Panc1 (cell line): ENCODE results near the gene PDE6B. TPM values are rescaled to one million over a fixed set of nuclear protein-coding genes. Genes with fewer than 3 reads are reported as not detected.
"Not testable (repeated sequence)": the region's sequence is repeated elsewhere in the genome, so short reads cannot be mapped to it uniquely, and the experiment has no call there.

Experiments
- ATAC-seq: fragments of 200-7000 bp; cut with Tn5 transposase; 2 replicates; pipeline ENCODE4 v1.9.1; 2020; ENCODE audit warnings: mild to moderate bottlenecking, moderate library complexity
- BruUV-seq: library from RNA; stranded (reverse); fragments of 400-500 nt; replicated peaks from 2 replicates; lab custom pipeline; 2021; lab: Mats Ljungman, UMichigan
- CTCF ChIA-PET: fragments of 300-600 bp; sonication (Branson Sonifier 250); formaldehyde crosslinking; loops from one replicate; lab custom pipeline; 2022; ENCODE audit warnings: antibody characterized with exemption; lab: Charles Lee
- POLR2A ChIA-PET: fragments of 300-600 bp; sonication (Branson Sonifier 250); formaldehyde crosslinking; loops from one replicate; lab custom pipeline; 2022; ENCODE audit warnings: antibody characterized with exemption; lab: Charles Lee
- DNase-seq: peaks from one replicate; pipeline ENCODE4 v3.0.0-alpha.2; 2010; ENCODE audit warnings: low read depth, low spot score
- H3K27ac ChIP-seq: 2 replicates; pipeline ENCODE4 v1.5.1; 2011; ENCODE audit warnings: mild to moderate bottlenecking, low read length, inconsistent platforms
- H3K27me3 ChIP-seq: fragments of 200-500 bp; sonication (Bioruptor generic); 2 replicates; pipeline ENCODE4 v1.6.0; 2014; ENCODE audit warnings: low read length, inconsistent platforms; ENCODE audit not compliant: control insufficient read depth, insufficient read depth
- H3K36me3 ChIP-seq: fragments of 200-500 bp; sonication (Bioruptor generic); 2 replicates; pipeline ENCODE4 v1.5.1; 2014; ENCODE audit warnings: inconsistent platforms, mild to moderate bottlenecking, low read length, moderate library complexity; ENCODE audit not compliant: control insufficient read depth, insufficient read depth
- H3K4me1 ChIP-seq: 2 replicates; pipeline ENCODE4 v1.5.1; 2011; ENCODE audit warnings: inconsistent platforms, mild to moderate bottlenecking, low read length, moderate library complexity; ENCODE audit not compliant: control insufficient read depth, insufficient read depth
- H3K4me3 ChIP-seq, 2 experiments: 2 replicates each; pipeline ENCODE4 v1.5.1; 2011 to 2012; ENCODE audit warnings: low read depth in 2 of 2, low read length in 2 of 2, mild to moderate bottlenecking in 2 of 2, inconsistent platforms in 1 of 2, moderate library complexity in 1 of 2
- H3K9me3 ChIP-seq: fragments of 200-500 bp; sonication (Bioruptor generic); 2 replicates; pipeline ENCODE4 v1.5.1; 2014; ENCODE audit warnings: low read depth, mild to moderate bottlenecking, inconsistent platforms, low read length, moderate library complexity; ENCODE audit not compliant: control insufficient read depth, insufficient read depth
- POLR2AphosphoS5 ChIP-seq: IDR thresholded peaks from 2 replicates; pipeline ENCODE4 v1.6.1; 2012; ENCODE audit warnings: mild to moderate bottlenecking, low read depth, low read length, moderate library complexity
- SIN3A ChIP-seq: IDR thresholded peaks from 2 replicates; pipeline ENCODE4 v1.6.1; 2012; ENCODE audit warnings: low read depth, mild to moderate bottlenecking, low read length, moderate library complexity, borderline replicate concordance; ENCODE audit not compliant: insufficient read depth
- TCF7L2 ChIP-seq: IDR thresholded peaks from 2 replicates; pipeline ENCODE4 v1.6.1; 2011; ENCODE audit warnings: mild to moderate bottlenecking, low read depth, low read length, inconsistent platforms
- in situ Hi-C: cut with HindIII; loops from 2 replicates; pipeline ENCODE4 v1.10.0; 2016; ENCODE audit warnings: low sequenced_read_pairs, low pct_unique_long_range_greater_than_20kb
- intact Hi-C: fragments of 100-400 bp; cut with micrococcal nuclease; formaldehyde crosslinking; loops from one replicate; pipeline ENCODE4 v1.10.0; 2022; ENCODE audit not compliant: unreplicated experiment
- total RNA-seq: library from RNA; stranded (reverse); gene quantifications from one replicate; pipeline ENCODE4 v1.2.1, GENCODE V29; 2021; ENCODE audit not compliant: unreplicated experiment
- TF ChIP-seq, protein P1 (sequence below): fragments of 450-650 bp; IDR thresholded peaks from 2 replicates; pipeline ENCODE4 v1.5.1; 2017; ENCODE audit warnings: mild to moderate bottlenecking
- TF ChIP-seq, protein P2 (sequence below), 2 experiments: IDR thresholded peaks; 2 replicates each; pipeline ENCODE4 v1.6.1; 2011 to 2012; ENCODE audit warnings: low read depth in 2 of 2, control low read depth in 1 of 2, low read length in 1 of 2, mild to moderate bottlenecking in 1 of 2, moderate library complexity in 1 of 2; ENCODE audit not compliant: insufficient read depth in 1 of 2

The PDE6B gene
- total RNA-seq, 1 experiment from 2014 or later: 6.5 TPM

DNA sequence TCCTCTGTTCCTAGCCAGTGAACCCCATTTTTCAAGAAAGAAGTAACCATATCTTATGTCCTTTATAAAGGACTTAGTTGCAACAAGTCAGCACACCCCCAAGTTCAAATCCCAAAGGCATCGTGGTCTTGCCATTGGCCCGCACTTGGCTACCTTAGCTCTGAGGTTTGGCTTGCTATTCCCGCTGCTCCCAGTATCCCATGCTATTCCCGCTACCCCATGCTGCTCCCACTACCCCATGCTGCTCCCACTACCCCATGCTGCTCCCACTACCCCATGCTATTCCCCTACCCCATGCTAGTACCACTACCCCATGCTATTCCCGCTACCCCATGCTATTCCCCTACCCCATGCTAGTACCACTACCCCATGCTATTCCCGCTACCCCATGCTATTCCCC is 42.8 kb downstream of the PDE6B start:
- POLR2A ChIA-PET, H3K36me3 ChIP-seq, CTCF ChIA-PET, ATAC-seq, H3K27ac ChIP-seq, H3K27me3 ChIP-seq, BruUV-seq, DNase-seq, in situ Hi-C loops, intact Hi-C loops, H3K4me1 ChIP-seq, H3K9me3 ChIP-seq, H3K4me3 ChIP-seq: not testable (repeated sequence)

DNA sequence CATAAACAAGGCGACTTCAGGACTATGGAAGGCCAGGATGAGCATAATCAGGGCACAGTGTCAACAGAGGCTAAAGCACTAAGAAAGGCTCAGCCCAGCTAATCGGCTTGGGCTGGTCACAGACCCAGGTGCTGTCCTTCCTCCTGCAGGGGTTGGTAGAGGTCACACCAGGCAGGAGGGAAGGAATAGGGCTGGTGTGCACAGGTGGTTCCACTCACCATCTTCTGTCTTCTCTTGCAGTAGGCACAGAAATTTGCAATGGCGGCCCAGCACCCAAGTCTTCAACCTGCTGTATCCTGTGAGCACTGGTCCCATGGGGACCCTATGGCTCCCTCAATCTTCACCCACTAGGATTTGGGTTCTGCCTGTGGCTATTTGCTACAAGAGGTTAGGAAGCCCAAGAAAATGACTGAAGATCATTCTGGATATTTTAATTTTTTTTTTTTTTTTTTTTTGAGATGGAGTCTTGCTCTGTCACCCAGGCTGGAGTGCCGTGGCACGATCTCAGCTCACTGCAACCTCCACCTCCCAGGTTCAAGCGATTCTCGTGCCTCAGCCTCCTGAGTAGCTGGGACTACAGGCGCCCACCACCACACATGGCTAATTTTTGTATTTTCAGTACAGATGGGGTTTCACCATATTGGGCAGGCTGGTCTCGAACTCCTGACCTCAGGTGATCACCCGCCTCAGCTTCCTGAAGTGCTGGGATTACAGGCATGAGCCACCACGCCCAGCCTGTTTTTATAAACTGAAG is 44.6 kb downstream of the PDE6B start:
- H3K27me3 ChIP-seq, in situ Hi-C loops, ATAC-seq, H3K9me3 ChIP-seq, H3K4me3 ChIP-seq, BruUV-seq, CTCF ChIA-PET, H3K27ac ChIP-seq, DNase-seq, POLR2A ChIA-PET, intact Hi-C loops, H3K4me1 ChIP-seq: not testable (repeated sequence)
- peaks cover 10% of the 10 kb centered on the region for H3K36me3 ChIP-seq

DNA sequence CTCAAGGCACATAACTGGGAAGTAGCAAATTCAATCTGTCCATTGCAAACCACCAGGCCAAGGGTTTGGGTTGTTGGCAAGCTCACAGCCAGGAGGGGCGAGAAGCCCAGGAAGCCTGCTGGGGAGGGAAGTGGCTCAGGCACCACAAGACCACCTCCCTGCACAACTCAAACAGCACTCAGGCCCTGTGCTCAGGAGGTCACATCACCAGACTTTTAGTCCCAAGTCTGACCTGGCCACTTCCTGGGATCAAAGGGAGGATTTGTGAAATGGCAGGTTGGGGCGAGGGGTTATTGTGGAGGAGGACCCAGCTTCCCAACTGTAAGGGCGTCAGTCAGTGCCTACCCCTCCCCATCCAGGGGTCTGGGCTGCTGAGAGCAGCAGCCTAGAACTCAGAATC is 46.4 kb downstream of the PDE6B start:
- intact Hi-C loops (no loop called here), in situ Hi-C loops (no loop called here)
- Histone ChIP-seq H3K4me1 (peaks cover 8% of the 10 kb centered on the region), H3K27me3 (no peaks in the 10 kb centered on the region), H3K4me3 (no peak overlapping the region), H3K36me3 (peaks cover 10% of the 10 kb centered on the region), H3K9me3 (no peaks in the 10 kb centered on the region), H3K27ac (no peak overlapping the region)
- ChIA-PET CTCF (no interaction called here), POLR2A (no interaction called here)
- no TSS peak for BruUV-seq
- ATAC-seq: no peak
- TF ChIP-seq, protein P1, sequence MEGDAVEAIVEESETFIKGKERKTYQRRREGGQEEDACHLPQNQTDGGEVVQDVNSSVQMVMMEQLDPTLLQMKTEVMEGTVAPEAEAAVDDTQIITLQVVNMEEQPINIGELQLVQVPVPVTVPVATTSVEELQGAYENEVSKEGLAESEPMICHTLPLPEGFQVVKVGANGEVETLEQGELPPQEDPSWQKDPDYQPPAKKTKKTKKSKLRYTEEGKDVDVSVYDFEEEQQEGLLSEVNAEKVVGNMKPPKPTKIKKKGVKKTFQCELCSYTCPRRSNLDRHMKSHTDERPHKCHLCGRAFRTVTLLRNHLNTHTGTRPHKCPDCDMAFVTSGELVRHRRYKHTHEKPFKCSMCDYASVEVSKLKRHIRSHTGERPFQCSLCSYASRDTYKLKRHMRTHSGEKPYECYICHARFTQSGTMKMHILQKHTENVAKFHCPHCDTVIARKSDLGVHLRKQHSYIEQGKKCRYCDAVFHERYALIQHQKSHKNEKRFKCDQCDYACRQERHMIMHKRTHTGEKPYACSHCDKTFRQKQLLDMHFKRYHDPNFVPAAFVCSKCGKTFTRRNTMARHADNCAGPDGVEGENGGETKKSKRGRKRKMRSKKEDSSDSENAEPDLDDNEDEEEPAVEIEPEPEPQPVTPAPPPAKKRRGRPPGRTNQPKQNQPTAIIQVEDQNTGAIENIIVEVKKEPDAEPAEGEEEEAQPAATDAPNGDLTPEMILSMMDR: no peak
- TF ChIP-seq SIN3A: no peak
- no peak for TF ChIP-seq POLR2AphosphoS5
- no peak for TF ChIP-seq TCF7L2
- TF ChIP-seq, protein P2, sequence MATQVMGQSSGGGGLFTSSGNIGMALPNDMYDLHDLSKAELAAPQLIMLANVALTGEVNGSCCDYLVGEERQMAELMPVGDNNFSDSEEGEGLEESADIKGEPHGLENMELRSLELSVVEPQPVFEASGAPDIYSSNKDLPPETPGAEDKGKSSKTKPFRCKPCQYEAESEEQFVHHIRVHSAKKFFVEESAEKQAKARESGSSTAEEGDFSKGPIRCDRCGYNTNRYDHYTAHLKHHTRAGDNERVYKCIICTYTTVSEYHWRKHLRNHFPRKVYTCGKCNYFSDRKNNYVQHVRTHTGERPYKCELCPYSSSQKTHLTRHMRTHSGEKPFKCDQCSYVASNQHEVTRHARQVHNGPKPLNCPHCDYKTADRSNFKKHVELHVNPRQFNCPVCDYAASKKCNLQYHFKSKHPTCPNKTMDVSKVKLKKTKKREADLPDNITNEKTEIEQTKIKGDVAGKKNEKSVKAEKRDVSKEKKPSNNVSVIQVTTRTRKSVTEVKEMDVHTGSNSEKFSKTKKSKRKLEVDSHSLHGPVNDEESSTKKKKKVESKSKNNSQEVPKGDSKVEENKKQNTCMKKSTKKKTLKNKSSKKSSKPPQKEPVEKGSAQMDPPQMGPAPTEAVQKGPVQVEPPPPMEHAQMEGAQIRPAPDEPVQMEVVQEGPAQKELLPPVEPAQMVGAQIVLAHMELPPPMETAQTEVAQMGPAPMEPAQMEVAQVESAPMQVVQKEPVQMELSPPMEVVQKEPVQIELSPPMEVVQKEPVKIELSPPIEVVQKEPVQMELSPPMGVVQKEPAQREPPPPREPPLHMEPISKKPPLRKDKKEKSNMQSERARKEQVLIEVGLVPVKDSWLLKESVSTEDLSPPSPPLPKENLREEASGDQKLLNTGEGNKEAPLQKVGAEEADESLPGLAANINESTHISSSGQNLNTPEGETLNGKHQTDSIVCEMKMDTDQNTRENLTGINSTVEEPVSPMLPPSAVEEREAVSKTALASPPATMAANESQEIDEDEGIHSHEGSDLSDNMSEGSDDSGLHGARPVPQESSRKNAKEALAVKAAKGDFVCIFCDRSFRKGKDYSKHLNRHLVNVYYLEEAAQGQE (IDR thresholded peaks at IDR 0.05; ENCODE audit: insufficient read depth in 1 of 2, low read depth in 2 of 2, low read length in 1 of 2): no peak
- DNase-seq: no peak
